Muscle of back (tissue), 11 donors: ENCODE measurements around the gene KCNH8. TPM values are rescaled to one million over a fixed set of nuclear protein-coding genes. Genes with fewer than 3 reads are reported as not detected.
"Not testable (repeated sequence)": the region's sequence is repeated elsewhere in the genome, so short reads cannot be mapped to it uniquely, and the experiment has no call there.

Experiments used
- DNase-seq, 3 donors: peaks; one replicate each; pipeline versions ENCODE4 v3.0.0 to v3.0.0-alpha.2; 2013
- polyA plus RNA-seq, 10 donors: library from polyadenylated mRNA; unstranded; fragments of 120-200 nt; gene quantifications; one replicate each; pipeline ENCODE4 v1.2.1, GENCODE V29; 2013; ENCODE audit not compliant: insufficient read length in 10 of 10

The KCNH8 gene
- polyA plus RNA-seq, 10 donors = 0.08 to 0.70 (median 0.12) TPM

GRCh38 chr3:19173945-19174344, 25.6 kb downstream of the KCNH8 start:
- DNase-seq = no peak

GRCh38 chr3:19183584-19183983, 35.3 kb downstream of the KCNH8 start:
- no peak for DNase-seq

- no peak for DNase-seq
Observed at GRCh38 chr3:19190126-19190525, 41.8 kb downstream of the KCNH8 start.

- DNase-seq = no peak
Observed at GRCh38 chr3:19190602-19191001, 42.3 kb downstream of the KCNH8 start.

GRCh38 chr3:19199131-19199530, 50.8 kb downstream of the KCNH8 start:
- DNase-seq = no peak

- DNase-seq = peak; percentile 2 to 26 (median 3)
Observed at GRCh38 chr3:19202303-19202702, 54.0 kb downstream of the KCNH8 start.

- no peak for DNase-seq
Observed at GRCh38 chr3:19202754-19203153, 54.4 kb downstream of the KCNH8 start.

- DNase-seq = no peak
Observed at GRCh38 chr3:19206540-19206939, 58.2 kb downstream of the KCNH8 start.

GRCh38 chr3:19213603-19214220, 65.4 kb downstream of the KCNH8 start:
- peak in 1 of 3 donors; percentile 1 for DNase-seq

GRCh38 chr3:19215427-19215826, 67.1 kb downstream of the KCNH8 start:
- peak in 2 of 3 donors; percentile 4 to 11 for DNase-seq

- DNase-seq = peak in 1 of 3 donors; percentile 1
Observed at GRCh38 chr3:19216669-19217337, 68.5 kb downstream of the KCNH8 start.

GRCh38 chr3:19220311-19220710, 72.0 kb downstream of the KCNH8 start:
- DNase-seq = no peak

- no peak for DNase-seq
Observed at GRCh38 chr3:19221081-19221480, 72.8 kb downstream of the KCNH8 start.

GRCh38 chr3:19226479-19226878, 78.2 kb downstream of the KCNH8 start:
- DNase-seq = no peak

- no peak for DNase-seq
Observed at GRCh38 chr3:19228167-19228566, 79.9 kb downstream of the KCNH8 start.

- DNase-seq = no peak
Observed at GRCh38 chr3:19229086-19229485, 80.8 kb downstream of the KCNH8 start.

GRCh38 chr3:19229881-19230280, 81.6 kb downstream of the KCNH8 start:
- DNase-seq = not testable (repeated sequence)

GRCh38 chr3:19231792-19232461, 83.6 kb downstream of the KCNH8 start:
- DNase-seq = no peak

- DNase-seq = no peak
Observed at GRCh38 chr3:19232566-19232965, 84.3 kb downstream of the KCNH8 start.

GRCh38 chr3:19233882-19234784, 85.8 kb downstream of the KCNH8 start:
- DNase-seq = not testable (repeated sequence)

GRCh38 chr3:19248143-19248542, 99.8 kb downstream of the KCNH8 start:
- DNase-seq = no peak

GRCh38 chr3:19248767-19249166, 100.5 kb downstream of the KCNH8 start:
- DNase-seq = no peak
